SK-N-SH treated with all-trans-retinoic acid at 6 μM for 48 hours (cell line): ENCODE measurements around the gene BLM.

Experiments used
- ARNTL ChIP-seq: fragments of 450-650 bp; formaldehyde crosslinking; IDR thresholded peaks from 2 replicates; pipeline ENCODE4 v1.5.0; 2020; ENCODE audit warnings: low read depth, mild to moderate bottlenecking, moderate library complexity, borderline replicate concordance
- CSDC2 ChIP-seq: fragments of 250-450 bp; sonication (Bioruptor Pico); IDR thresholded peaks from 2 replicates; pipeline ENCODE4 v1.5.0; 2020; ENCODE audit warnings: mild to moderate bottlenecking, moderate library complexity
- ESRRG ChIP-seq: fragments of 250-450 bp; sonication (Bioruptor Pico); IDR thresholded peaks from 2 replicates; pipeline ENCODE4 v1.6.1; 2021; ENCODE audit warnings: mild to moderate bottlenecking
- GLIS3 ChIP-seq: fragments of 250-450 bp; sonication (Bioruptor Pico); IDR thresholded peaks from 2 replicates; pipeline ENCODE4 v1.5.0; 2020; ENCODE audit warnings: mild to moderate bottlenecking, moderate library complexity
- OSR1 ChIP-seq: fragments of 250-450 bp; sonication (Bioruptor Pico); IDR thresholded peaks from 2 replicates; pipeline ENCODE4 v1.8.0; 2022; ENCODE audit warnings: moderate library complexity, mild to moderate bottlenecking, inconsistent platforms
- PATZ1 ChIP-seq: fragments of 250-450 bp; sonication (Bioruptor Pico); IDR thresholded peaks from 2 replicates; pipeline ENCODE4 v1.8.0; 2020; ENCODE audit warnings: mild to moderate bottlenecking, moderate library complexity, borderline replicate concordance
- POU6F1 ChIP-seq: fragments of 250-450 bp; sonication (Bioruptor Pico); IDR thresholded peaks from 2 replicates; pipeline ENCODE4 v1.8.0; 2021; ENCODE audit warnings: low read depth, mild to moderate bottlenecking, moderate library complexity, borderline replicate concordance
- RARB ChIP-seq: fragments of 250-450 bp; sonication (Bioruptor Pico); IDR thresholded peaks from 2 replicates; pipeline ENCODE4 v1.8.0; 2021; ENCODE audit warnings: mild to moderate bottlenecking, moderate library complexity
- ZC3H10 ChIP-seq: fragments of 250-450 bp; sonication (Bioruptor Pico); IDR thresholded peaks from 2 replicates; pipeline ENCODE4 v1.5.1; 2021; ENCODE audit warnings: mild to moderate bottlenecking, moderate library complexity
- ZFP30 ChIP-seq: fragments of 450-650 bp; formaldehyde crosslinking; IDR thresholded peaks from 2 replicates; pipeline ENCODE4 v1.5.0; 2022; ENCODE audit warnings: mild to moderate bottlenecking, moderate library complexity
- ZNF70 ChIP-seq: fragments of 450-650 bp; formaldehyde crosslinking; IDR thresholded peaks from 2 replicates; pipeline ENCODE4 v1.5.0; 2020; ENCODE audit warnings: mild to moderate bottlenecking, moderate library complexity
- ZNF8 ChIP-seq: fragments of 450-650 bp; formaldehyde crosslinking; IDR thresholded peaks from 2 replicates; pipeline ENCODE4 v1.5.0; 2020; ENCODE audit warnings: mild to moderate bottlenecking, moderate library complexity

DNA sequence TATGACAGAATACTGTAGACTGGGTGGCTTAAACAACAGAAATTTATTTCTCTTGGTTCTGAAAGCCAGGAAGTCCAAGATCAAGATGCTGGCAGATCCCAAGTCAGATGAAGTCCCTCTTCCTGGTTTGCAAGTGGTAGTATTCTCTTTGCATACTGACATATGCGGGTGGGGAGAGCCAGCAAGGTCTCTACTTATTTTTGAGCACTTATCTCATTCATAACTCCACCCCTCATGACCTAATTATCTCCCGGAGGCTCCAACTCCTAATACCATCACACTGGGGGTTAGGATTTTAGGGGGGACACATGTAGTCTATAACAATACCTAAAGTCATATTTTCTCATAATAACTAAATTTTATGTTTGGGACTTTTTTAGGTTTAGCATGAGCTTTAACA, 65.3 kb downstream of the BLM start:
- no peak for TF ChIP-seq GLIS3 (CRISPR knock-in tag)
- TF ChIP-seq ZNF70, result no peak
- no peak for TF ChIP-seq OSR1 (CRISPR knock-in tag)
- no peak for TF ChIP-seq RARB
- no peak for TF ChIP-seq CSDC2 (CRISPR knock-in tag)
- no peak for TF ChIP-seq ESRRG
- no peak for TF ChIP-seq ZFP30
- TF ChIP-seq ARNTL, result no peak
- no peak for TF ChIP-seq ZC3H10 (CRISPR knock-in tag)
- no peak for TF ChIP-seq ZNF8 (CRISPR knock-in tag)
- no peak for TF ChIP-seq POU6F1 (CRISPR knock-in tag)
- no peak for TF ChIP-seq PATZ1 (CRISPR knock-in tag)
